HCT116 (cell line): ENCODE results near the gene MAFG. TPM values are rescaled to one million over a fixed set of nuclear protein-coding genes. Genes with fewer than 3 reads are reported as not detected.

Experiments
- ATAC-seq: fragments of 200-7000 bp; cut with Tn5 transposase; 2 replicates; pipeline ENCODE4 v1.9.1; 2020; ENCODE audit warnings: mild to moderate bottlenecking, moderate library complexity
- BruUV-seq: library from RNA; stranded (reverse); fragments of 400-500 nt; replicated peaks from 2 replicates; lab custom pipeline; 2021; lab: Mats Ljungman, UMichigan
- CTCF ChIA-PET: fragments of 300-600 bp; sonication (Branson Sonifier 250); formaldehyde crosslinking; loops from one replicate; lab custom pipeline; 2021; ENCODE audit warnings: antibody characterized with exemption; lab: Charles Lee
- POLR2A ChIA-PET: fragments of 300-600, 350-600 bp; sonication (Branson Sonifier 250); formaldehyde crosslinking; loops from one replicate; lab custom pipeline; 2021; ENCODE audit warnings: antibody characterized with exemption; lab: Charles Lee
- RAD21 ChIA-PET, 2 experiments: fragments of 300-600 bp; sonication (Branson Sonifier 250); formaldehyde crosslinking; loops; one replicate each; lab custom pipeline; 2023; ENCODE audit warnings: low total read pairs in 2 of 2; ENCODE audit not compliant: uncharacterized antibody in 2 of 2, unreplicated experiment in 2 of 2, low non-redundant PET in 1 of 2; lab: Charles Lee
- DNase-seq: peaks from one replicate; pipeline ENCODE4 v3.0.0-alpha.2; 2010; ENCODE audit warnings: low read depth, low spot score
- H2AFZ ChIP-seq: fragments of 200-600 bp; shearing (Covaris generic), sonication (generic); 2 replicates; pipeline ENCODE4 v1.6.1; 2017; ENCODE audit warnings: low read depth, mixed run types, mixed read lengths, antibody characterized with exemption, low read length; ENCODE audit not compliant: poor library complexity, severe bottlenecking
- H3K27ac ChIP-seq: 2 replicates; pipeline ENCODE4 v1.5.1; 2012; ENCODE audit warnings: low read depth, low read length
- H3K27me3 ChIP-seq: fragments of 200-600 bp; sonication (generic); 2 replicates; pipeline ENCODE4 v1.6.1; 2016; ENCODE audit warnings: mixed run types, low read length, mixed read lengths; ENCODE audit not compliant: insufficient read depth
- H3K36me3 ChIP-seq, 2 experiments: fragments of 200-500 bp in 1 of 2; fragments of 200-600 bp in 1 of 2; sonication (Bioruptor generic) in 1 of 2; sonication (generic) in 1 of 2; 2 replicates each; pipeline versions ENCODE4 v1.5.1 to v1.6.1; 2014 to 2016; ENCODE audit warnings: low read length in 2 of 2, inconsistent platforms in 1 of 2, mixed read lengths in 1 of 2, mixed run types in 1 of 2; ENCODE audit not compliant: insufficient read depth in 2 of 2, control insufficient read depth in 1 of 2
- H3K4me1 ChIP-seq, 2 experiments: fragments of 200-600 bp in 1 of 2; sonication (generic) in 1 of 2; 2 replicates each; pipeline versions ENCODE4 v1.5.1 to v1.6.1; 2012 to 2017; ENCODE audit warnings: low read length in 2 of 2, inconsistent platforms in 1 of 2, mild to moderate bottlenecking in 1 of 2, mixed read lengths in 1 of 2, mixed run types in 1 of 2, moderate library complexity in 1 of 2; ENCODE audit not compliant: insufficient read depth in 2 of 2, control insufficient read depth in 1 of 2
- H3K4me2 ChIP-seq: fragments of 200-600 bp; sonication (generic); 2 replicates; pipeline ENCODE4 v1.6.1; 2017; ENCODE audit warnings: mixed run types, low read length, mixed read lengths
- H3K4me3 ChIP-seq, 2 experiments: fragments of 200-600 bp in 1 of 2; sonication (generic) in 1 of 2; replicated peaks in 1 of 2; 2 replicates each; pipeline ENCODE4 v1.5.1; 2011 to 2016; ENCODE audit warnings: low read length in 2 of 2, control low read depth in 1 of 2, low read depth in 1 of 2, mild to moderate bottlenecking in 1 of 2, mixed read lengths in 1 of 2, mixed run types in 1 of 2
- H3K79me2 ChIP-seq: fragments of 200-600 bp; sonication (generic); 2 replicates; pipeline ENCODE4 v1.6.1; 2017; ENCODE audit warnings: mild to moderate bottlenecking, mixed run types, low read length, moderate library complexity, mixed read lengths; ENCODE audit not compliant: insufficient read depth
- H3K9ac ChIP-seq: fragments of 200-600 bp; sonication (generic); 2 replicates; pipeline ENCODE4 v1.6.1; 2016; ENCODE audit warnings: low read length, mixed read lengths
- H3K9me2 ChIP-seq: fragments of 200-600 bp; sonication (generic), shearing (Covaris generic); 2 replicates; pipeline ENCODE4 v1.6.1; 2017; ENCODE audit warnings: mixed run types, mild to moderate bottlenecking, moderate library complexity; ENCODE audit not compliant: insufficient read depth
- H3K9me3 ChIP-seq, 2 experiments: fragments of 200-500 bp in 1 of 2; fragments of 200-600 bp in 1 of 2; sonication (Bioruptor generic) in 1 of 2; sonication (generic) in 1 of 2; 2 replicates each; pipeline ENCODE4 v1.6.1; 2014 to 2017; ENCODE audit warnings: low read length in 2 of 2, mixed read lengths in 2 of 2, inconsistent platforms in 1 of 2, low read depth in 1 of 2, mild to moderate bottlenecking in 1 of 2, mixed run types in 1 of 2, moderate library complexity in 1 of 2; ENCODE audit not compliant: control insufficient read depth in 1 of 2, insufficient read depth in 1 of 2
- H4K20me1 ChIP-seq: fragments of 200-600 bp; sonication (generic), shearing (Covaris generic); 2 replicates; pipeline ENCODE4 v1.6.1; 2017; ENCODE audit warnings: mixed run types, mild to moderate bottlenecking, moderate library complexity; ENCODE audit not compliant: insufficient read depth
- CBX3 ChIP-seq: IDR thresholded peaks from 2 replicates; pipeline ENCODE4 v1.6.1; 2012; ENCODE audit warnings: low read depth
- CEBPB ChIP-seq: IDR thresholded peaks from 2 replicates; pipeline ENCODE4 v1.6.1; 2012; ENCODE audit warnings: low read depth
- EGR1 ChIP-seq: IDR thresholded peaks from 2 replicates; pipeline ENCODE4 v1.6.1; 2012; ENCODE audit warnings: low read depth
- EZH2phosphoT487 ChIP-seq: fragments of 200-600 bp; IDR thresholded peaks from 2 replicates; pipeline ENCODE4 v1.6.1; 2018; ENCODE audit warnings: antibody characterized with exemption, borderline replicate concordance
- FOSL1 ChIP-seq: IDR thresholded peaks from 2 replicates; pipeline ENCODE4 v1.6.1; 2012; ENCODE audit warnings: low read depth
- JUND ChIP-seq: IDR thresholded peaks from 2 replicates; pipeline ENCODE4 v1.6.1; 2012
- POLR2A ChIP-seq: IDR thresholded peaks from 2 replicates; pipeline ENCODE4 v1.7.0; 2011; ENCODE audit warnings: borderline replicate concordance; ENCODE audit not compliant: insufficient read depth, insufficient read length; ENCODE audit errors: extremely low read depth
- RAD21 ChIP-seq: IDR thresholded peaks from 2 replicates; pipeline ENCODE4 v1.6.1; 2012; ENCODE audit warnings: low read depth, mild to moderate bottlenecking
- SIN3A ChIP-seq: IDR thresholded peaks from 2 replicates; pipeline ENCODE4 v1.6.1; 2012; ENCODE audit warnings: low read depth
- ZNF274 ChIP-seq: fragments of 200-500 bp; sonication (Bioruptor generic); IDR thresholded peaks from 2 replicates; pipeline ENCODE4 v1.6.1; 2014; ENCODE audit warnings: mild to moderate bottlenecking, low read depth, low read length, inconsistent platforms
- intact Hi-C: fragments of 100-400 bp; cut with micrococcal nuclease; formaldehyde crosslinking; loops from 2 replicates; pipeline ENCODE4 v1.10.0; 2022
- total RNA-seq: library from RNA; stranded (reverse); gene quantifications from one replicate; pipeline ENCODE4 v1.2.1, GENCODE V29; 2021; ENCODE audit not compliant: unreplicated experiment
- TF ChIP-seq, protein P1 (sequence below): IDR thresholded peaks from 2 replicates; pipeline ENCODE4 v1.6.1; 2012
- TF ChIP-seq, protein P2 (sequence below): IDR thresholded peaks from 2 replicates; pipeline ENCODE4 v1.6.1; 2011; ENCODE audit warnings: mild to moderate bottlenecking, low read length, moderate library complexity; ENCODE audit not compliant: insufficient replicate concordance; ENCODE audit errors: extremely low read depth

MAFG gene
- total RNA-seq, 1 experiment from 2014 or later = 46.8 TPM

DNA sequence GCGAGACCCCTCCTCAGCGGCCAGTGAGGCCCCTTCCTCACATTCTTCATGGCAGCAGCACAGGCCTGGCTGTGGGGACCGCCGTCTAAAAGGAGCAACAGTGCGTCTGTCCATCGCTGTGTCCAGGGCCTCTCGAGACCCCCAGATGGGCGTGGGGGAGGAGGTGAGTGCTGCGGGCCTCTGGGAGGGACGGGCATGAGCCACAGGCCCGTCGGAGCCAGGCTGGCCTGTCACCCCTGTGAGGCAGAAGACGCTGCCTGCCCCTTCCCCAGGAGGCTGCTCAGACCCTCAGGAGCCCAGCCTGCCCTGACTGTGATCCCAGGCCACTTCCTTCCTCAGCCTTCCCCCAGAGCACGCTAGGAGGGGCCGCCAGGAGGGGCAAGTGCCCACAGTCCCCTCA lies 11.7 kb upstream of the MAFG start:
- peaks cover 3 to 17% of the 10 kb centered on the region in 2 experiments; a peak in 2 of 4 replicates for H3K36me3 ChIP-seq
- H3K9ac ChIP-seq = no peak overlapping the region
- CTCF ChIA-PET = no interaction called here
- DNase-seq = no peak
- no peak overlapping the region; the same call in 1 of the 2 replicates for H3K27ac ChIP-seq
- TF ChIP-seq FOSL1 (no peak), EZH2phosphoT487 (no peak), SIN3A (no peak), ZNF274 (no peak), POLR2A (no peak), CBX3 (no peak), CEBPB (no peak), JUND (no peak), EGR1 (no peak), RAD21 (no peak)
- TF ChIP-seq, protein P1, sequence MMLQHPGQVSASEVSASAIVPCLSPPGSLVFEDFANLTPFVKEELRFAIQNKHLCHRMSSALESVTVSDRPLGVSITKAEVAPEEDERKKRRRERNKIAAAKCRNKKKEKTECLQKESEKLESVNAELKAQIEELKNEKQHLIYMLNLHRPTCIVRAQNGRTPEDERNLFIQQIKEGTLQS = no peak
- TF ChIP-seq, protein P2, sequence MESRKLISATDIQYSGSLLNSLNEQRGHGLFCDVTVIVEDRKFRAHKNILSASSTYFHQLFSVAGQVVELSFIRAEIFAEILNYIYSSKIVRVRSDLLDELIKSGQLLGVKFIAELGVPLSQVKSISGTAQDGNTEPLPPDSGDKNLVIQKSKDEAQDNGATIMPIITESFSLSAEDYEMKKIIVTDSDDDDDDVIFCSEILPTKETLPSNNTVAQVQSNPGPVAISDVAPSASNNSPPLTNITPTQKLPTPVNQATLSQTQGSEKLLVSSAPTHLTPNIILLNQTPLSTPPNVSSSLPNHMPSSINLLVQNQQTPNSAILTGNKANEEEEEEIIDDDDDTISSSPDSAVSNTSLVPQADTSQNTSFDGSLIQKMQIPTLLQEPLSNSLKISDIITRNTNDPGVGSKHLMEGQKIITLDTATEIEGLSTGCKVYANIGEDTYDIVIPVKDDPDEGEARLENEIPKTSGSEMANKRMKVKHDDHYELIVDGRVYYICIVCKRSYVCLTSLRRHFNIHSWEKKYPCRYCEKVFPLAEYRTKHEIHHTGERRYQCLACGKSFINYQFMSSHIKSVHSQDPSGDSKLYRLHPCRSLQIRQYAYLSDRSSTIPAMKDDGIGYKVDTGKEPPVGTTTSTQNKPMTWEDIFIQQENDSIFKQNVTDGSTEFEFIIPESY = no peak
- TF ChIP-seq, all 23 proteins: peak for 0
- BruUV-seq = no TSS peak
- ChIA-PET RAD21 (no interaction called here), POLR2A (interaction anchor here (0.9 to 1.5 kb wide), 2 partner anchors 10 to 84 kb away, joined by 3 to 4 read pairs; partner anchors contain the start of genes CENPX and LRRC45)
- ATAC-seq = no peak
- Histone ChIP-seq H2AFZ (no peak overlapping the region), H3K27me3 (no peaks in the 10 kb centered on the region), H3K4me1 (peaks cover 4 to 26% of the 10 kb centered on the region in 2 experiments; a peak in 3 of 4 replicates), H3K4me2 (no peak overlapping the region), H3K9me2 (no peaks in the 10 kb centered on the region), H3K9me3 (no peaks in the 10 kb centered on the region), H4K20me1 (no peaks in the 10 kb centered on the region), H3K79me2 (peaks cover 17% of the 10 kb centered on the region), H3K4me3 (no peak overlapping the region)
- intact Hi-C loops = no loop called here
